HG03159 (cell line): ENCODE measurements around the gene BCAS1.

Source experiments
- ATAC-seq: cut with Tn5 transposase; IDR thresholded peaks from one replicate; pipeline ENCODE4 v1.9.1; 2021; ENCODE audit warnings: mild to moderate bottlenecking, moderate library complexity; ENCODE audit not compliant: unreplicated experiment

BCAS1 gene

GRCh38 chr20:54078296-54078984 lies 8.0 kb upstream of the BCAS1 start:
- no peak for ATAC-seq

GRCh38 chr20:54076259-54076658 lies 5.9 kb upstream of the BCAS1 start:
- ATAC-seq, result no peak

DNA sequence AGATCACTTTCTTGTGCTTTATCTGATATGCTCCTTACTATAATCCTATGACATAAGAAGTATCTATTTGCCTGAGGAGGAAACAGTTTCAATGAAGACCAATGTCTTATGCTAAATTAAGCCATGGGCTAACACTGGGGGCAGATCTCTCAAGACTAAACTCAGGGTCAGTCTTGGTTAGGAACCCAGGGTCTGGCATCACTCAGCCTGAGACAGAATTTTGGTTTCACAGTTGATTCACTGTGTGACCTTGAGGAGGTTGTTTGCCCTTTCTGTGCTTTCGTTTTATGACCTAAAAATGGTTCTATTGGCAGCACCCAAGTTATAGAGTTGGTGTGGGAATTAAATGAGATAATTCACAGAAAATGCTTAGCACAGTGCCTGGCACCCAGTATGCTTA lies 4.9 kb upstream of the BCAS1 start:
- ATAC-seq, result no peak

DNA sequence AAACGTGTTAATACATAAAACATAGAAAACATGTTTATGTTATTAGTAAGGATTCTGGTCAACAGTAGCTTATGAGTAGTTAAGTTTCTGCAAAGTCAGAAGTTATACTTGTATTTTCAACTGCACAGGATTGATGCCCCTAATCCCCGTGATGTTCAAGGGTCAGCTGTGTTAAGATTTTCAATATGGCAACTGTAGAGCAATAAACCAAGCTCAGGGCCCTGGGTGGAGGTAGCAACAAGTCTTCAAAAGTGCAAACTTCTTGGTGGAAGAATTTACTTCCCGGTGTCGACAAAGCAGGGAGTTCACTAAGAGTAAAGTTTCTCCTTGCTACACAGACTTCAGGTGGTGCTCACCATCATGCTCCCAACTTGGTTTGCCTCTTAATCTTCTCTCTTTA lies 4.1 kb upstream of the BCAS1 start:
- no peak for ATAC-seq

DNA sequence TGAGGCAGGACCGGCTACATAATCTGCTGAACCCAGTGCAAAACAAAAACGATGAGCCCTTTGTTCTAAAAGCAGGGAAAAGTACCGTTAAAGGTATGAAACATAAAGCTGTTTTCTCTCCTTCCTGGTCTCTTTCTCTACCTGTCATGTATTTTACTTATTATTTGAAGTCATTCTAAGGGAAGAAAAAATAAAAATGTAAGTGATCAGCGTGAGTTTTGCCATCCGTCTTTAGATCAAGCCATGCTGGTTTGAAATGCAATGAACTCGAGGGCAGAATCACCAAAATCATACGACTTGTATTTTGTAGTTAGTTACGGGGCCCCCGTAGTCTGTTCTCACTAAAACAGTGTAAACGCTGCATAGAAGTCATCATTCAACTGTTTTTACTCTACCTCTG lies 2.9 kb upstream of the BCAS1 start:
- no peak for ATAC-seq

DNA sequence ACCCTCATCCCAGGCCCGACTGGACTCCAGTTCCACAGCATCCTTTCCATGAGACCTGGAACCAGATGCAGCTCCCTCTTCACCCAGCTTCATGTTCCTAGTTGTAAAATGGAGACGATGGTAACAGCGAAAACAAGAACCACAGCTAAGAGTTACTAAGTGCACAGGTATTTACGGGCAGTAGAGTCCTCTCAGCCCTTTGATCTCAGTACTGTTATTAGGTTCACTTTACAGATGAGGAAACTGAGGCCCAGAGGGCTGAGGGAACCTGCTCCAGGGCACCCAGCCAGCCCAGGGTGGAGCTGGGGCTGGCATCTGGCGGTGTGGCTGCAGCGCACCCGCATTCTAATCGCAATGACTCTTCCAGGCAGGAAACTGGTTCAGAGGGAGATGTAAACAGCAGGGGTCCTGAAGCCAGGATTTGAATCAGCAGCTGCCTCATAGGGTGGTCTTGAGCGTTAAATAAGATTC lies 858 bp downstream of the BCAS1 start:
- no peak for ATAC-seq

DNA sequence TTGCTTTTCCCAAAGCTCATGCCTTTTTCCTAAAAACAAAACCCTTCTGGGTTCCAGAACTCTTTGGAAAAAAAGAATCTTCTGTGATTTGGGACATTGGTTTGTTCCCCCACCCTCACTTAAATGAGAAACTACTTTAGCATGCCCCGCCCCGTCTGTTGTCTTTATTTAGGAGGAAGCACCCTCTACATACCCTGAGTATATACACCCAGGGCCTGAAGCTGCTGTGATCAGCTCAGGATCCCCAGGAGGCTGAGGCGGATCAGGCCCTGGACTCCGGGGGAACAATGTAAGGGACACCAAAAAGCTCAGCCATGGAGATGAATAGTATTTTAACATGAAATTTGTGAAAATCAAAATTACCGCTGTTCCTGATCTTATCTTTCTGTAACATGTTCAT lies 1.4 kb downstream of the BCAS1 start:
- no peak for ATAC-seq

DNA sequence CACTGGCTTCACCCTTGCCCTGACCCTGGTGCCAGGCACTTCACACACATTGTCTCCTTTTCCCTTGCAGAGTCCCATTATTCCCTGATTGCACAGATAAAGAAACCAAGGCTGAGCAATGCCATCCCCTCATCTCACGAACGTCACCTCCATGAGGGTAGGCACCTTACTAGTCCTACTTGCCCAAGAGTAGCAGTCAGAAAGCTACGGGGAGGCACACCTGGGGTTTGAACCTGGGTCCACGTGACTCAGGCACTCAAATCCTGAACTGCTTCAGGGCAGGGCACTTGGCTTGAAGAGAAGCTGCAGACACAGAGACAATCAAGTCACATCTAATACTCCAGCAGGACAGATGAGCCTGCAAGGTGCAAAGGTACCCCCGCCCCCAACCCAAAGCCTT lies 1.9 kb downstream of the BCAS1 start:
- no peak for ATAC-seq

DNA sequence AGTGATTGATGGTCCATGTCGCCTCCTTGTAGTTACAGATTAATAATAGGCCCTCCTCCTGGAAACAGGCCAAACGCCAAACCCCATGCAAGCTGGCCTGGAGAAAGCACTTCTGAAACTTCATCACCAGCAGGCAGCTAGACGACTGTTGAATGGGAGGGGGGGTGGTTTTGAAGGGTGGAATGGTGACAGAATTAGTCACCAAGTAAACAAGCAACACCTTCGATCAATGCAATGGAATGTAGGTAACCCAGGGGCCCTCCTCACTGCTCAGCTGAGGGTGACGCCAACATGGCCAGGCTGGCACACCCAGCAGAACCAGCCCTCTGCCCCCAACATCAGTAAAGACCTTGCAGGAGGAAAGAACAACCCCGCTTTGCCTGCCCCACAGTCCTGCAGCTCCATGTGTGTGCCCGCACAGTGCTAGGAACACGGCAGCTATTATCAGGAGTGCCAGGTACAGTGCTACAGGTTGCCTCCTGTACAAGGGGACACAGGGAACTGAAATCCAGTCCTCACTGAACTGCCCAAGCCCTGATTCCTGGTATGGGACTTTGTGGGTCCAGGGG lies 2.7 kb downstream of the BCAS1 start:
- ATAC-seq, result peak; percentile 65

DNA sequence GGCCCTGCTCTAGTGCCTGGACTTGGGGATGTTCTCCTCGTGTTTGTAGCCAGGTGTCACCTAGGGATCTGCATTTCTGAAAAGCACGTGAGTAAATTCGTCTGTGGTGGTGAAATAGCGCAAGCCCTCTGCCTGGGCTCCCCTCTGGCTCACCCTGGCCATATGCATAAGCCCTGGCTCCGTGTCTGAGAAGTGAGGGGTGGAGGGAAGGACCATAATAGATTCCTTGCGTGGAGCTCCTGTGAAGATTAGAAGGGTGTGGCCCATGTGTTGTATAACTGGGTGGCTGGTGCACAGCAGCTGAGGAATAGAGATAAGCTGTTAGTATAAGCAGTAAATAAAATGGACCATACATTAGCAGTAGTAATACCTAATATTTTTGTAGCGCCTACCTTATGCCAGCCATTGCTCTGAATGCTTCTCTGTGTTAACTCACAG lies 4.8 kb downstream of the BCAS1 start:
- ATAC-seq, result no peak

- ATAC-seq, result no peak
Observed at GRCh38 chr20:54064939-54065338, 5.5 kb downstream of the BCAS1 start.

DNA sequence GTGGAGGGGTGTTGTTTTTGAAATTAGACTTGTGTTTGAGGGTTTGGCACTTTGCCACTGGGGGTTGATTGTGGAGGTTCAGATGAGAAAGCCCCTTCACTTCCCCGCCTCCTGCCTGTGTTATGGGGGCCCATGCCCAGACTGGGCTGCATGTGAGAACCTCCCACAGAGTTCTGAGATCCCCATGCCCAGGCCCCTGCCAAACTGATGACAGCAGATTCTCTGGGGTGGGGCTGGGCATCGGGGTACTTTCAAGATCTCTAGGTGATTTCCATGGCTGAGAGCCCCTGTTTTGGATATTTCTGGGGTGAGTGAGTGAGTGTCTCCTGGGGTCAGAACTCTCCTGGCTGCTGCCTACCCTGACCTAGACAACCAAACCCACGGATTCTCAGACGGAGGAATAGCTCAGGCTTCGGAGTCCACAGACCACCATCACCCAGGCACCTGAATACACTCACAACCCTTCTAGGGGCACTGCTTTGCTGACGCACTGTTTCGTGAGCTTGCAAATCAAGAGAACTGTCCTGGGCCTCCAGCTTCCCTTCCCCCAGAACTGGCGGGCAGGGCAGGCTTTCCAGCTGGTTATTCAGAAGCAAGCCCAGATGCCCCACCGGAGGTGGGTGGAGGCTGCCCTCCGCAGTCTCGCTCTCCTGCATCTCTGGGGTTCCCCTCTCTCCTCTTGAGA lies 6.3 kb downstream of the BCAS1 start:
- no peak for ATAC-seq

DNA sequence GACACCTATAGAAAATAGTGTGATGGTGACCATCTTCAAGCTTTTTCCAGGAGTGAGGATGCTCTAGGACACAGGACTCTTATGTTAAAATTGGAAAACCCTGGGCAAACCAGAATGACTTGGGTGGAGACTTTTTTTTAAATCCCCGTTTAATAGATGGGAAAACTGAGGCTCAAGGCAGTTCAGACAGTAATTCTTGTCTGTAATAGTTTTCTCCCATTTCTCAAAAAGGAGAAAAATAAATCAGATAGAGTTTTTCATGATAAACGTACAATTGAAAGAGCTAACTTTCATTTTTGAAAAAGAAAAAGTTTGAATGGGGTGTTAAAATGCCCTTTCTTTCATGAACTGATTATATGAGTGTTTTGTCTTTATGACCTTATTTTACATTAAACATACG lies 6.8 kb downstream of the BCAS1 start:
- no peak for ATAC-seq

DNA sequence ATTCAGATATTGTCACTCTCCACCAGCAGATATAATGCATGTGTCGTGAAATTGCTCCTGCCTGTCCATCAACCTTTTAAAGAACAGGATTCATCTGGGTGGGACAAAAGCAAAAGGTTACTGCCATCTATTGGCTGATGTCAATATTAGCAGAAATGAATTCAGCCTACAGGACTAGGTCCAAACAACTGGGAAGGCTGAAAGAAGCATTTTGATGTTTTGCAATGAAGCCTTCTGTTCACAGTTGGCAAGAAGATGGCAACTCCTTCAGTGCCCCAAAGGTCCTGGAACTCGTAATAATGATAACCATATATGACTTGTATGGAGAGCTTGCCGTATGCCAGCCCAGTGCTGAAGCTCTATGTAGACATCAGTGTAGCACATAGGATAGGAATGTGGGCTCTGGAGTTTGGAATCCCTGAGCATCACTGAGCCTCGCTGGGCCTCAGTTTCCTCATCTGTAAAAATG lies 7.5 kb downstream of the BCAS1 start:
- ATAC-seq, result no peak

DNA sequence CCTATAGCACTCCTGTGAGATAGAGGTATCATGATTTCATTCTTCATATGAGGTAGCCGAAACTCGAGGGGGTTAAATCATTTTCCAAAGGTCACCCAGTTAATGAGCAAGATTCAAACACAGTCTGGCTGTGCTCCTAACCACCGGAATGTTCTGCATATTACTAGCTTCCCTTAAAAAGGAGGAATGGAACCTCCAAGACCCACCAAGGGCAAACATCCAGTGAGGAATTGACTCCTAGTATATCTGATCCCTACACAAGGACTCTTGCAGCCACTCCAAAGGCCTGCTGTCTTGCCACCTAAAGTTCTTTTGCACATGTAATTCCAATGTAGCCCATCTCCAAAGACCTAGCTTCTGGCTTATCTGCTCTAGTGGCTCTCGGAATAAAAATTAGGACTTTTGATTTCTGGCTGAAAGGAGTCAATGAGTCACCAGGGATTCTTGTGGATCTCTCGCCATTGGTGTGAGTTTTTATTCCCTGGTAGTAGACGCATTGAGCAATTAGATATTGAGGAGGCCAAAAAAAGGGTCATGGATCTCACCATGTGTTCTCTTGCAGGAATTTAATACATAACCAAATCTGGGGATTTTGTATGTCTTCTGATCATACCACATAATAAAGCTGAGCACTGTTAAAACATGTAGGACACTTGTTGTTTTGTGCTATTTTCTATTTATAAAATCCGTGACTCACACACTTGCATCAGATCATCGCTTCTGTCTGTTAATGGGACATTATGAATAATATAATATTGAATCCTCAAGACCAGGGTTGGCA lies 9.1 kb downstream of the BCAS1 start:
- no peak for ATAC-seq

DNA sequence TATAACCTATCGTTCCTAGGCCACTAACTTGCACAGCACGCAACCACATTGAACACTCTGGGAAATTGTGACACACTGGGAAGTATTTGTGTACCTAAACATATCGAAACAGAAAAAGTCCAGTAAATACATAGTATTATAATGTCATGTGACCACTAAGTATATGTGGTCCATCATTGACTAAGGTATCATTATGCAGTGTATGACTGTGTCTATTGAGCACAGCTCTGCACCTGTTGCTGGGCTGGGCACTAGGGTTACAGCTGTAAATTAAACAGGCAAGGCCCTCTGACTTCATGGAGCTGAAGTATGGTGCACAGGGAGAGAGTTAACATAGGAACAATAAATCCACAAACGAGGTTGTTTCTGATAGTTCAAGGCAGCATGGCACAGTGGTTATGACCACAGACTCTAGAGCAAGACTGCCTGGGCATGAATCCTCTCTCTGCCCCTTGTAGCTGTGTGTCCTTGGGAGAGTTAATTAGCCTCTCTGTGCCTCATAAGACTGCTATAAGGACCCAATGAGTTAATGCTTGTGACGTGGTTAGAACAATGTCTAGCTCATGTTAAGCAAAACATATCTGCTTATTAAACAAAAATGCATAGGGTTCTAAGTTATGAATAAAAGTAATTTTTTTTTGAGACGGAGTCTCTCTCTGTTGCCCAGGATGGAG lies 10.6 kb downstream of the BCAS1 start:
- no peak for ATAC-seq

- peak; percentile 68 for ATAC-seq
Observed at GRCh38 chr20:54058420-54059139, 11.8 kb downstream of the BCAS1 start.

GRCh38 chr20:54056762-54057639 lies 13.4 kb downstream of the BCAS1 start:
- no peak for ATAC-seq

DNA sequence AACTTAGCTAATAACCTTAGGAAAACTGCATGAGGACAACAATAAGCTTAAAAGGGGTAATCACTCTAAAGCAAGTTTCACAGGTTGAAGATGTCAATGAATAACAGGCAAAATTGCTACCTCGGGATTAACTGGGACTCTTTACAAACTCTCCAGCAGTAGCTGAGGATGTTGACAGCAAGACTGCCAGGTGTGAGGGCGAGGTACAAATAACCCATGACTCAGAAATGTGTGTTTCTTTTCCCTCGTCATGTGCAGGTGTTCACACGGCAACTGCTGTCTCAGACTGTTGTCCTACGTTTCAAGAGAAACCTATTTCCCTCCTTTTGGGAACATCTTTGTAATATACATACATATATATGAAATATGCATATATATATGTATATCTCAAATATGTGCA lies 15.9 kb downstream of the BCAS1 start:
- ATAC-seq, result no peak
